Measurements from ENCODE around the gene TSKS. TPM values are rescaled to one million over a fixed set of nuclear protein-coding genes. Genes with fewer than 3 reads are reported as not detected.

The TSKS gene
- total and polyA plus RNA-seq, 2 donors (not counting 1 experiment from before 2014, with no cell fraction given), result not detected

DNA sequence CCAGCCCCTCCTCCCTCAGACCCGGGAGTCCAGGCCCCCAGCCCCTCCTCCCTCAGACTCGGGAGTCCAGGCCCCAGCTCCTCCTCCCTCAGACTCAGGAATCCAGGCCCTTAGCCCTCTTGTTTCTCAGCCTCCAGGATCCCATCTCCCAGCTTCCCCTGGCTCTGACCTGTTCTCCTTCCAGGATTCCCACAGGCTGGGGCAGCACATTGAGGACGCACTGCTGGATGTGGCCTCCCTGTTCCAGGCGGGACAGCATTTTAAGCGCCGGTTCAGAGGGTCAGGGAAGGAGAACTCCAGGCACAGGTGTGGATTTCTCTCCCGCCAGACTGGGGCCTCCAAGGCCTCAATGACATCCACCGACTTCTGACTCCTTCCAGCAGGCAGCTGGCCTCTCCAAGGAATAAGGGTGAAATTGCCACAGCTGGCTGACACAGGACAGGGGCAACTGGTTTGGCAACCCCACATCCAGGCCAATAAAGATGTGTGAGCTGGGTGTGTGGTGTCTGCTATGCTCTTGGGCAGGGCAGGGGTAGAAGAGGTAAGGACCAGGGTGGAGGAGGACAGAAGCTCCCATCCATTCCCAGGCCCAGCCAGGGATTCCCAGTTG, 49.8 kb downstream of the TSKS start:
- Histone ChIP-seq H2AFZ (ENCODE audit: low read length) (no peak overlapping the region), H3K4me2 (ENCODE audit: extremely low read depth, insufficient read depth, low read length) (no peak overlapping the region), H4K20me1 (ENCODE audit: control insufficient read depth, extremely low read depth, insufficient read depth, low read length) (no peaks in the 10 kb centered on the region), H3K79me2 (ENCODE audit: control insufficient read depth, insufficient read depth, low read length) (no peaks in the 10 kb centered on the region), H3K27ac (ENCODE audit: insufficient read depth, low read length) (no peak overlapping the region), H3K9ac (ENCODE audit: insufficient read depth, low read length) (no peak overlapping the region), H3K36me3 (ENCODE audit: control insufficient read depth, insufficient read depth, low read length) (no peaks in the 10 kb centered on the region), H3K9me3 (ENCODE audit: control insufficient read depth, insufficient read depth, low read depth, low read length) (no peaks in the 10 kb centered on the region), H3K4me1 (ENCODE audit: control insufficient read depth, extremely low read depth, insufficient read depth, low read length) (peaks cover 4% of the 10 kb centered on the region), H3K27me3 (ENCODE audit: control insufficient read depth, insufficient read depth, low read length) (no peaks in the 10 kb centered on the region), H3K4me3 (replicated peaks in 1 of 4; ENCODE audit: control extremely low read depth in 1 of 4, insufficient read depth in 1 of 4, low read depth in 3 of 4, low read length in 4 of 4) (no peak overlapping the region)
- TF ChIP-seq, protein P1, sequence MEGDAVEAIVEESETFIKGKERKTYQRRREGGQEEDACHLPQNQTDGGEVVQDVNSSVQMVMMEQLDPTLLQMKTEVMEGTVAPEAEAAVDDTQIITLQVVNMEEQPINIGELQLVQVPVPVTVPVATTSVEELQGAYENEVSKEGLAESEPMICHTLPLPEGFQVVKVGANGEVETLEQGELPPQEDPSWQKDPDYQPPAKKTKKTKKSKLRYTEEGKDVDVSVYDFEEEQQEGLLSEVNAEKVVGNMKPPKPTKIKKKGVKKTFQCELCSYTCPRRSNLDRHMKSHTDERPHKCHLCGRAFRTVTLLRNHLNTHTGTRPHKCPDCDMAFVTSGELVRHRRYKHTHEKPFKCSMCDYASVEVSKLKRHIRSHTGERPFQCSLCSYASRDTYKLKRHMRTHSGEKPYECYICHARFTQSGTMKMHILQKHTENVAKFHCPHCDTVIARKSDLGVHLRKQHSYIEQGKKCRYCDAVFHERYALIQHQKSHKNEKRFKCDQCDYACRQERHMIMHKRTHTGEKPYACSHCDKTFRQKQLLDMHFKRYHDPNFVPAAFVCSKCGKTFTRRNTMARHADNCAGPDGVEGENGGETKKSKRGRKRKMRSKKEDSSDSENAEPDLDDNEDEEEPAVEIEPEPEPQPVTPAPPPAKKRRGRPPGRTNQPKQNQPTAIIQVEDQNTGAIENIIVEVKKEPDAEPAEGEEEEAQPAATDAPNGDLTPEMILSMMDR (conservative IDR thresholded peaks at IDR 0.05 in 1 of 2, IDR thresholded peaks at IDR 0.05 in 1 of 2; ENCODE audit: low read depth in 1 of 2, low read length in 2 of 2), result no peak
- TF ChIP-seq EZH2 (IDR thresholded peaks at IDR 0.05; ENCODE audit: low read length, missing control alignments), result no peak
- DNase-seq (ENCODE audit: low read depth in 2 of 2), result no peak

DNA sequence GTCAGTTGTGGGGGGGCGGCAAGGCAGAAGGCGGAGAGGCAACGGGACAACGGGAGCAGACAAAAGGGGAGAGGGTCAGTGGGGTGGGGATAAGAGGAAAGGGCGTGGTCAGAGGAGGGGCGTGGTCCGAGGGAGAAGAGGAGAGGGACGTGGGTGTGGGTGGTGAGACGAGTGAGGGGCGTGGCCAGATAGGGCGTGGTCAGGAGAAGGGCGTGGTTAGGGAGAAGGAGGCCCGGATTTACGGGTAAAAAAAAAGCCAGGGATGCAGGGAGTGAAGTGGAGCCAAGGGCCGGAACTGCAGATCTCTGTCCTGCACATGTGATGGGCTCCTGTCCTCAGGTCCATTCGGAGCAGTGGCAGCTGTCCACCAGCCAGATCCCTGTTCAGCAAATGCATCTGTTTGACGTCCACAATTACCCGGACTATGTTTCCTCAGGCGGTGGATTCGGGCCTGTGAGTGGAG, 50.7 kb downstream of the TSKS start:
- no peaks in the 10 kb centered on the region for H3K27me3 ChIP-seq (ENCODE audit: control insufficient read depth, insufficient read depth, low read length)
- no peak overlapping the region for H3K4me3 ChIP-seq (replicated peaks in 1 of 4; ENCODE audit: control extremely low read depth in 1 of 4, insufficient read depth in 1 of 4, low read depth in 3 of 4, low read length in 4 of 4)
- no peaks in the 10 kb centered on the region for H4K20me1 ChIP-seq (ENCODE audit: control insufficient read depth, extremely low read depth, insufficient read depth, low read length)
- H3K9me3 ChIP-seq (ENCODE audit: control insufficient read depth, insufficient read depth, low read depth, low read length), result no peaks in the 10 kb centered on the region
- no peak for TF ChIP-seq EZH2 (IDR thresholded peaks at IDR 0.05; ENCODE audit: low read length, missing control alignments)
- TF ChIP-seq, protein P1 (conservative IDR thresholded peaks at IDR 0.05 in 1 of 2, IDR thresholded peaks at IDR 0.05 in 1 of 2; ENCODE audit: low read depth in 1 of 2, low read length in 2 of 2), result no peak
- H3K4me1 ChIP-seq (ENCODE audit: control insufficient read depth, extremely low read depth, insufficient read depth, low read length), result peaks cover 4% of the 10 kb centered on the region
- no peak overlapping the region for H2AFZ ChIP-seq (ENCODE audit: low read length)
- H3K27ac ChIP-seq (ENCODE audit: insufficient read depth, low read length), result no peak overlapping the region
- no peak overlapping the region for H3K9ac ChIP-seq (ENCODE audit: insufficient read depth, low read length)
- no peak overlapping the region for H3K4me2 ChIP-seq (ENCODE audit: extremely low read depth, insufficient read depth, low read length)
- no peaks in the 10 kb centered on the region for H3K79me2 ChIP-seq (ENCODE audit: control insufficient read depth, insufficient read depth, low read length)
- DNase-seq (ENCODE audit: low read depth in 2 of 2), result peak; percentile 42 to 61
- H3K36me3 ChIP-seq (ENCODE audit: control insufficient read depth, insufficient read depth, low read length), result no peaks in the 10 kb centered on the region

DNA sequence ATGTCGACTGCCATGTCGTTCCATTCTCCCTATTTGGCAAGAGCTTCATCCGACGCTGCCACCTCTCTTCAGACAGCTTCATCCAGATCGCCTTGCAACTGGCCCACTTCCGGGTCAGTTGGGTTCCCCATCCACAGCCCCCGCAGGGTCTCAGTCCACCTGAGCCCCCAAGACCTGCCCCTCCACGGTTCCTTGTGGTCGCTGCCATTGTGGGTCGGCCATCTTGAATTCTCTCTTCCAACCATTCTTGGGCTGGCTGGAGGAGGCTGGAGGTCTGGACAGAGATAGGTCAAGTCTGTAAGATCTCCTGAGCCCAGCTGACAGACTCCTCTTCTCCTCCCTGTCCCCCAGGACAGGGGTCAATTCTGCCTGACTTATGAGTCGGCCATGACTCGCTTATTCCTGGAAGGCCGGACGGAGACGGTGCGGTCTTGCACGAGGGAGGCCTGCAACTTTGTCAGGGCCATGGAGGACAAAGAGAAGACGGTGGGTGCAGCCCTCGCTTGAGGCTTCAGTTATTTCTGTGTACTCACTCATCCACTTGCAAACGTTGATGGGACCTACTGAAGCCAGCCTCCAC, 52.6 kb downstream of the TSKS start:
- no peaks in the 10 kb centered on the region for H3K36me3 ChIP-seq (ENCODE audit: control insufficient read depth, insufficient read depth, low read length)
- no peaks in the 10 kb centered on the region for H3K9me3 ChIP-seq (ENCODE audit: control insufficient read depth, insufficient read depth, low read depth, low read length)
- TF ChIP-seq EZH2 (IDR thresholded peaks at IDR 0.05; ENCODE audit: low read length, missing control alignments), result no peak
- TF ChIP-seq, protein P1 (conservative IDR thresholded peaks at IDR 0.05 in 1 of 2, IDR thresholded peaks at IDR 0.05 in 1 of 2; ENCODE audit: low read depth in 1 of 2, low read length in 2 of 2), result no peak
- no peak overlapping the region for H3K4me2 ChIP-seq (ENCODE audit: extremely low read depth, insufficient read depth, low read length)
- no peak overlapping the region for H3K4me3 ChIP-seq (replicated peaks in 1 of 4; ENCODE audit: control extremely low read depth in 1 of 4, insufficient read depth in 1 of 4, low read depth in 3 of 4, low read length in 4 of 4)
- peak; percentile 49 to 65 for DNase-seq (ENCODE audit: low read depth in 2 of 2)
- no peaks in the 10 kb centered on the region for H3K27me3 ChIP-seq (ENCODE audit: control insufficient read depth, insufficient read depth, low read length)
- H4K20me1 ChIP-seq (ENCODE audit: control insufficient read depth, extremely low read depth, insufficient read depth, low read length), result no peaks in the 10 kb centered on the region
- peak overlapping the region; percentile 62 for H3K27ac ChIP-seq (ENCODE audit: insufficient read depth, low read length)
- H3K79me2 ChIP-seq (ENCODE audit: control insufficient read depth, insufficient read depth, low read length), result no peaks in the 10 kb centered on the region
- H3K4me1 ChIP-seq (ENCODE audit: control insufficient read depth, extremely low read depth, insufficient read depth, low read length), result peaks cover 4% of the 10 kb centered on the region
- no peak overlapping the region for H3K9ac ChIP-seq (ENCODE audit: insufficient read depth, low read length)
- no peak overlapping the region for H2AFZ ChIP-seq (ENCODE audit: low read length)

All from fibroblast of lung (primary cell).